HCT116 (cell line): ENCODE data around the gene CAPN9. TPM values are rescaled to one million over a fixed set of nuclear protein-coding genes. Genes with fewer than 3 reads are reported as not detected.

ENCODE experiments used
- ATAC-seq: fragments of 200-7000 bp; cut with Tn5 transposase; 2 replicates; pipeline ENCODE4 v1.9.1; 2020; ENCODE audit warnings: mild to moderate bottlenecking, moderate library complexity
- BruUV-seq: library from RNA; stranded (reverse); fragments of 400-500 nt; replicated peaks from 2 replicates; lab custom pipeline; 2021; lab: Mats Ljungman, UMichigan
- CTCF ChIA-PET: fragments of 300-600 bp; sonication (Branson Sonifier 250); formaldehyde crosslinking; loops from one replicate; lab custom pipeline; 2021; ENCODE audit warnings: antibody characterized with exemption; lab: Charles Lee
- POLR2A ChIA-PET: fragments of 300-600, 350-600 bp; sonication (Branson Sonifier 250); formaldehyde crosslinking; loops from one replicate; lab custom pipeline; 2021; ENCODE audit warnings: antibody characterized with exemption; lab: Charles Lee
- RAD21 ChIA-PET, 2 experiments: fragments of 300-600 bp; sonication (Branson Sonifier 250); formaldehyde crosslinking; loops; one replicate each; lab custom pipeline; 2023; ENCODE audit warnings: low total read pairs in 2 of 2; ENCODE audit not compliant: uncharacterized antibody in 2 of 2, unreplicated experiment in 2 of 2, low non-redundant PET in 1 of 2; lab: Charles Lee
- DNase-seq: peaks from one replicate; pipeline ENCODE4 v3.0.0-alpha.2; 2010; ENCODE audit warnings: low read depth, low spot score
- H2AFZ ChIP-seq: fragments of 200-600 bp; shearing (Covaris generic), sonication (generic); 2 replicates; pipeline ENCODE4 v1.6.1; 2017; ENCODE audit warnings: low read depth, mixed run types, mixed read lengths, antibody characterized with exemption, low read length; ENCODE audit not compliant: poor library complexity, severe bottlenecking
- H3K27ac ChIP-seq: 2 replicates; pipeline ENCODE4 v1.5.1; 2012; ENCODE audit warnings: low read depth, low read length
- H3K27me3 ChIP-seq: fragments of 200-600 bp; sonication (generic); 2 replicates; pipeline ENCODE4 v1.6.1; 2016; ENCODE audit warnings: mixed run types, low read length, mixed read lengths; ENCODE audit not compliant: insufficient read depth
- H3K36me3 ChIP-seq, 2 experiments: fragments of 200-500 bp in 1 of 2; fragments of 200-600 bp in 1 of 2; sonication (Bioruptor generic) in 1 of 2; sonication (generic) in 1 of 2; 2 replicates each; pipeline versions ENCODE4 v1.5.1 to v1.6.1; 2014 to 2016; ENCODE audit warnings: low read length in 2 of 2, inconsistent platforms in 1 of 2, mixed read lengths in 1 of 2, mixed run types in 1 of 2; ENCODE audit not compliant: insufficient read depth in 2 of 2, control insufficient read depth in 1 of 2
- H3K4me1 ChIP-seq, 2 experiments: fragments of 200-600 bp in 1 of 2; sonication (generic) in 1 of 2; 2 replicates each; pipeline versions ENCODE4 v1.5.1 to v1.6.1; 2012 to 2017; ENCODE audit warnings: low read length in 2 of 2, inconsistent platforms in 1 of 2, mild to moderate bottlenecking in 1 of 2, mixed read lengths in 1 of 2, mixed run types in 1 of 2, moderate library complexity in 1 of 2; ENCODE audit not compliant: insufficient read depth in 2 of 2, control insufficient read depth in 1 of 2
- H3K4me2 ChIP-seq: fragments of 200-600 bp; sonication (generic); 2 replicates; pipeline ENCODE4 v1.6.1; 2017; ENCODE audit warnings: mixed run types, low read length, mixed read lengths
- H3K4me3 ChIP-seq, 2 experiments: fragments of 200-600 bp in 1 of 2; sonication (generic) in 1 of 2; replicated peaks in 1 of 2; 2 replicates each; pipeline ENCODE4 v1.5.1; 2011 to 2016; ENCODE audit warnings: low read length in 2 of 2, control low read depth in 1 of 2, low read depth in 1 of 2, mild to moderate bottlenecking in 1 of 2, mixed read lengths in 1 of 2, mixed run types in 1 of 2
- H3K79me2 ChIP-seq: fragments of 200-600 bp; sonication (generic); 2 replicates; pipeline ENCODE4 v1.6.1; 2017; ENCODE audit warnings: mild to moderate bottlenecking, mixed run types, low read length, moderate library complexity, mixed read lengths; ENCODE audit not compliant: insufficient read depth
- H3K9ac ChIP-seq: fragments of 200-600 bp; sonication (generic); 2 replicates; pipeline ENCODE4 v1.6.1; 2016; ENCODE audit warnings: low read length, mixed read lengths
- H3K9me2 ChIP-seq: fragments of 200-600 bp; sonication (generic), shearing (Covaris generic); 2 replicates; pipeline ENCODE4 v1.6.1; 2017; ENCODE audit warnings: mixed run types, mild to moderate bottlenecking, moderate library complexity; ENCODE audit not compliant: insufficient read depth
- H3K9me3 ChIP-seq, 2 experiments: fragments of 200-500 bp in 1 of 2; fragments of 200-600 bp in 1 of 2; sonication (Bioruptor generic) in 1 of 2; sonication (generic) in 1 of 2; 2 replicates each; pipeline ENCODE4 v1.6.1; 2014 to 2017; ENCODE audit warnings: low read length in 2 of 2, mixed read lengths in 2 of 2, inconsistent platforms in 1 of 2, low read depth in 1 of 2, mild to moderate bottlenecking in 1 of 2, mixed run types in 1 of 2, moderate library complexity in 1 of 2; ENCODE audit not compliant: control insufficient read depth in 1 of 2, insufficient read depth in 1 of 2
- H4K20me1 ChIP-seq: fragments of 200-600 bp; sonication (generic), shearing (Covaris generic); 2 replicates; pipeline ENCODE4 v1.6.1; 2017; ENCODE audit warnings: mixed run types, mild to moderate bottlenecking, moderate library complexity; ENCODE audit not compliant: insufficient read depth
- ELF1 ChIP-seq: IDR thresholded peaks from 2 replicates; pipeline ENCODE4 v1.6.1; 2012; ENCODE audit warnings: low read depth, borderline replicate concordance
- POLR2AphosphoS5 ChIP-seq: IDR thresholded peaks from 2 replicates; pipeline ENCODE4 v1.6.1; 2011; ENCODE audit warnings: mild to moderate bottlenecking, low read depth, low read length, moderate library complexity
- SRF ChIP-seq: IDR thresholded peaks from 2 replicates; pipeline ENCODE4 v1.6.1; 2012; ENCODE audit warnings: low read depth
- YY1 ChIP-seq: IDR thresholded peaks from 2 replicates; pipeline ENCODE4 v1.6.1; 2011; ENCODE audit warnings: low read length, low read depth, moderate library complexity, mild to moderate bottlenecking; ENCODE audit not compliant: insufficient replicate concordance; ENCODE audit errors: extremely low read depth
- ZFX ChIP-seq: fragments of 450-650 bp; IDR thresholded peaks from 2 replicates; pipeline ENCODE4 v1.6.1; 2017
- intact Hi-C: fragments of 100-400 bp; cut with micrococcal nuclease; formaldehyde crosslinking; loops from 2 replicates; pipeline ENCODE4 v1.10.0; 2022
- total RNA-seq: library from RNA; stranded (reverse); gene quantifications from one replicate; pipeline ENCODE4 v1.2.1, GENCODE V29; 2021; ENCODE audit not compliant: unreplicated experiment

Gene CAPN9
- total RNA-seq, 1 experiment from 2014 or later: not detected

DNA sequence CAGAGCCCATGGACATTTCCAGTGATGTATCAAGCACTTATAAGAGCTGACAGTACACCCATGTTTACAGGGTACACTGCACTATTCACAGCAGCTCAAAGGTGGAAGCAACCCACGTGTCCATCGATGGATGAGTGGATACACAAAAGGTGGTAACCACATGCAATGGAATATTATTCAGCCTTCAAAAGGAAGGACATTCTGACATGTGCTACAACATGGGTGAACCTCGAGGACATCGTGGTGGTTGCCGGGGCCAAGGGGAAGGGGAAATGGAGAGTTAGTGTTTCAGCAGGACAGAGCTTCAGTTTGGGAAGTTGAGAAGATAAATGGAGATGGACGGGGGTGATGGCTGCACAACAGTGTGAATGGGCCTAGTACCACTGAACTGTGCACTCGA is 42.4 kb upstream of the CAPN9 start:
- ChIA-PET RAD21 (no interaction called here), POLR2A (no interaction called here), CTCF (no interaction called here)
- Histone ChIP-seq H3K4me1 (peaks cover 14 to 16% of the 10 kb centered on the region in 2 experiments), H3K4me2 (no peak overlapping the region), H4K20me1 (no peaks in the 10 kb centered on the region), H3K36me3 (no peaks in the 10 kb centered on the region), H3K9me2 (no peaks in the 10 kb centered on the region), H3K79me2 (no peaks in the 10 kb centered on the region), H3K27me3 (peaks cover 4% of the 10 kb centered on the region; the same call in 1 of the 2 replicates)
- no TSS peak for BruUV-seq
- DNase-seq: no peak
- ATAC-seq: no peak
- TF ChIP-seq ZFX (no peak), YY1 (no peak), ELF1 (no peak)
- TF ChIP-seq, all 23 proteins: peak for 0
- Histone ChIP-seq H3K9ac (no peak overlapping the region), H3K9me3 (no peaks in the 10 kb centered on the region), H3K27ac (no peak overlapping the region), H3K4me3 (no peak overlapping the region), H2AFZ (no peak overlapping the region)
- intact Hi-C loops: no loop called here

DNA sequence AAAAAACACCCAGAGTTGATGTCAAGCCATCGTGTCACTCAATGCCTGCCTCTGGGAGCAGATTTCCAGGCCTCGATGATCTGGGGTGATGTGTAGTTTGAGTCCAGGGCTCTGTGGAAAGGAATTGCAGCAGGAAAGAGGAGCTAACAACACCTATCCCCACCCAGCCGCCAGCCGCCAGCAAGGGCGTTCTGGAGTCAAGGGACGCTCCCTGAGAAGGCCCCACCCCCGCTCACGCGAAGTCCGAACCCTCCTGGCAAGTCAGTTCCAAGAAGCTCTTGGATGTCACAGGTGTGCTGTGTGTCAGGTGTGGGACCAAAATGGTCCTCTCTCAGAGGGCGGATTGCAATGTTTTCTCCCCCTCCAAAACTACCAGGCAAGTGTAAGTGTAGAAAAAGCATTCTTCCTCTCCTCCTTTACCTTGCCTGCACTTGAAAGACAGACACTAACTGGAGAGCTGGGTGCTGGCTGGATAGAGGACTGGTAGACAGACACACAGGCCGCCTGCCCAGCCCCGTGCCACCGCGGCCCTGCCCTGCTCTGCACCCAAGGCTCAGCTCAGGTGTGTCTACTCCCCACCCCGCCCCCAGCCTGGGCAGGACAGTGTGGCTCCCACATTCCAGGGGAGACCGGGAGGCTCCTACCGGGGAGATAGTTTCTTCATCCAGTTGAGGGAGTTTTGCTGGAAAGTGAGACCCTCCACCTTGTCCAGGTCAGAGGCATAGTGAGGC is 41.7 kb upstream of the CAPN9 start:
- H3K9me2 ChIP-seq: no peaks in the 10 kb centered on the region
- CTCF ChIA-PET: no interaction called here

More for the DNA sequence above, 41.7 kb upstream of the CAPN9 start:
- no TSS peak for BruUV-seq
- Histone ChIP-seq H3K27me3 (0 out of 2 replicates have a peak, but pooled peaks cover 3% of the 10 kb centered on the region), H3K4me3 (no peak overlapping the region), H3K4me1 (peaks cover 14 to 16% of the 10 kb centered on the region in 2 experiments), H2AFZ (no peak overlapping the region), H3K36me3 (no peaks in the 10 kb centered on the region), H3K4me2 (no peak overlapping the region), H3K9me3 (no peaks in the 10 kb centered on the region), H3K27ac (no peak overlapping the region), H3K79me2 (no peaks in the 10 kb centered on the region), H3K9ac (no peak overlapping the region), H4K20me1 (no peaks in the 10 kb centered on the region)
- intact Hi-C loops: no loop called here
- no peak for TF ChIP-seq SRF
- TF ChIP-seq POLR2AphosphoS5: no peak
- RAD21 ChIA-PET: no interaction called here
- POLR2A ChIA-PET: no interaction called here
- DNase-seq: no peak
- ATAC-seq: no peak
